OCI-LY7 (cell line): ENCODE data around the gene PSMB10. TPM values are rescaled to one million over a fixed set of nuclear protein-coding genes. Genes with fewer than 3 reads are reported as not detected.

Experiments
- Bru-seq: library from RNA; stranded (reverse); fragments of 400-500 nt; gene quantifications from one replicate; lab custom pipeline; 2021; lab: Mats Ljungman, UMichigan
- BruChase-seq, 2 experiments: library from RNA; stranded (reverse); fragments of 400-500 nt; gene quantifications; one replicate each; lab custom pipeline; 2021; lab: Mats Ljungman, UMichigan
- BruUV-seq: library from RNA; stranded (reverse); fragments of 400-500 nt; replicated peaks from 2 replicates; lab custom pipeline; 2021; lab: Mats Ljungman, UMichigan
- CTCF ChIA-PET: fragments of 300-600 bp; sonication (Branson Sonifier 250); formaldehyde crosslinking; loops from one replicate; lab custom pipeline; 2022; ENCODE audit warnings: antibody characterized with exemption; ENCODE audit not compliant: unreplicated experiment; lab: Charles Lee
- POLR2A ChIA-PET: fragments of 300-600 bp; sonication (Branson Sonifier 250); formaldehyde crosslinking; loops from one replicate; lab custom pipeline; 2022; ENCODE audit warnings: antibody characterized with exemption; lab: Charles Lee
- DNase-seq: peaks from one replicate; pipeline ENCODE4 v3.0.0-alpha.2; 2015; ENCODE audit warnings: low spot score
- H2AFZ ChIP-seq: fragments of 200-600 bp; sonication (generic), shearing (Covaris generic); 2 replicates; pipeline ENCODE4 v1.6.1; 2014; ENCODE audit warnings: mild to moderate bottlenecking, antibody characterized with exemption, low read length, moderate library complexity
- H3K27ac ChIP-seq: fragments of 200-600 bp; sonication (generic); 2 replicates; pipeline ENCODE4 v1.5.1; 2014; ENCODE audit warnings: mixed run types, low read depth, mild to moderate bottlenecking, moderate library complexity, low read length, inconsistent platforms; ENCODE audit not compliant: poor library complexity, severe bottlenecking
- H3K36me3 ChIP-seq: fragments of 200-600 bp; sonication (generic); 2 replicates; pipeline ENCODE4 v1.6.1; 2014; ENCODE audit warnings: mild to moderate bottlenecking, antibody characterized with exemption, low read length, moderate library complexity, mixed read lengths; ENCODE audit not compliant: insufficient read depth
- H3K4me1 ChIP-seq: fragments of 200-600 bp; sonication (generic); 2 replicates; pipeline ENCODE4 v1.5.1; 2014; ENCODE audit warnings: mild to moderate bottlenecking, low read length; ENCODE audit not compliant: insufficient read depth, poor library complexity, severe bottlenecking
- H3K4me2 ChIP-seq: fragments of 200-600 bp; sonication (generic); 2 replicates; pipeline ENCODE4 v1.6.1; 2014; ENCODE audit warnings: mild to moderate bottlenecking, low read length
- H3K4me3 ChIP-seq: fragments of 200-600 bp; sonication (generic); 2 replicates; pipeline ENCODE4 v1.5.1; 2014; ENCODE audit warnings: mild to moderate bottlenecking, low read depth, low read length; ENCODE audit not compliant: poor library complexity, severe bottlenecking
- H3K79me2 ChIP-seq: fragments of 200-600 bp; sonication (generic); 2 replicates; pipeline ENCODE4 v1.6.1; 2016; ENCODE audit warnings: low read depth, mild to moderate bottlenecking, low read length, moderate library complexity, mixed read lengths; ENCODE audit not compliant: insufficient read depth
- H3K9me2 ChIP-seq: fragments of 200-600 bp; sonication (generic); 2 replicates; pipeline ENCODE4 v1.6.1; 2016; ENCODE audit warnings: mild to moderate bottlenecking, low read length, mixed read lengths; ENCODE audit not compliant: insufficient read depth
- H3K9me3 ChIP-seq: fragments of 200-600 bp; sonication (generic); 2 replicates; pipeline ENCODE4 v1.6.1; 2014; ENCODE audit warnings: mild to moderate bottlenecking, mixed run types, low read length, mixed read lengths
- H4K20me1 ChIP-seq: fragments of 200-600 bp; sonication (generic); 2 replicates; pipeline ENCODE4 v1.6.1; 2014; ENCODE audit warnings: mild to moderate bottlenecking, antibody characterized with exemption, low read length, moderate library complexity, mixed read lengths; ENCODE audit not compliant: insufficient read depth
- CTCF ChIP-seq: fragments of 200-600 bp; sonication (generic); conservative IDR thresholded peaks from 2 replicates; pipeline ENCODE4 v1.5.1; 2014; ENCODE audit warnings: mild to moderate bottlenecking, antibody characterized with exemption, low read length, moderate library complexity, mixed read lengths
- EZH2phosphoT487 ChIP-seq: fragments of 200-600 bp; sonication (generic); IDR thresholded peaks from 2 replicates; pipeline ENCODE4 v1.6.1; 2018; ENCODE audit warnings: low read depth, borderline replicate concordance, mild to moderate bottlenecking, mixed run types, antibody characterized with exemption, low read length, moderate library complexity, mixed read lengths
- intact Hi-C: fragments of 100-400 bp; cut with micrococcal nuclease; formaldehyde crosslinking; loops from one replicate; pipeline ENCODE4 v1.10.0; 2022; ENCODE audit not compliant: unreplicated experiment
- long read RNA-seq: library from polyadenylated mRNA; stranded (forward); transcript quantifications from one replicate; pipeline ENCODE4 v2.0.0, GENCODE V29; 2022
- total RNA-seq, 2 experiments: library from RNA; depleted of rRNA in 1 of 2; stranded (reverse); fragments of >200 nt in 1 of 2; shearing (Covaris generic) in 1 of 2; gene quantifications; 2 replicates each; pipeline ENCODE4 v1.2.3, GENCODE V29; 2014 to 2022

The PSMB10 gene
- 179 and 227 TPM in 2 replicates for total RNA-seq (2014; rRNA removed; shearing (Covaris generic))
- total RNA-seq (2022): 89.9 and 98.2 TPM in 2 replicates
- Bru-seq, nascent RNA: percentile 69 among the genes with signal in this experiment
- percentile 66 among the genes with signal in this experiment for BruChase-seq, experiment 1, labeled RNA remaining after a 6-hour chase
- percentile 74 among the genes with signal in this experiment for BruChase-seq, experiment 2, labeled RNA remaining after a 2-hour chase
- long read RNA-seq, transcript PSMB10-201 (8 exons, 1,218 nt): major isoform, 80 of 96 reads
- long read RNA-seq, partial matches to known transcripts: 5 of 96 reads
- long read RNA-seq, other reads (novel, unspliced or antisense): 9 of 96 reads

- TSS peak; percentile 76 for BruUV-seq
- Histone ChIP-seq H3K9me3 (no peaks in the 10 kb centered on the region), H3K4me1 (peaks cover 32% of the 10 kb centered on the region), H3K4me2 (peak within 1 kb of the TSS; percentile 90), H3K9me2 (no peaks in the 10 kb centered on the region), H2AFZ (peak within 1 kb of the TSS; percentile 48; the same call in 1 of the 2 replicates), H3K79me2 (peaks cover 4% of the 10 kb centered on the region; the same call in 1 of the 2 replicates), H4K20me1 (no peaks in the 10 kb centered on the region), H3K36me3 (peaks cover 32% of the 10 kb centered on the region), H3K4me3 (peak within 1 kb of the TSS; percentile 74), H3K27ac (peak within 1 kb of the TSS; percentile 90)
- intact Hi-C loops: loop anchor here (2.0 kb wide), 1 partner anchor 104 kb away; no protein-coding TSS in a partner anchor
- peak; percentile 68 for DNase-seq
- ChIA-PET POLR2A (interaction anchor here (0.5 to 1.2 kb wide), 5 partner anchors 33 to 314 kb away, joined by 3 to 7 read pairs (median 5); partner anchors contain the start of genes RANBP10 and TSNAXIP1), CTCF (interaction anchor here (0.7 kb wide), 1 partner anchor 7 kb away, joined by 3 read pairs; no protein-coding TSS in a partner anchor)
- TF ChIP-seq CTCF (no peak), EZH2phosphoT487 (no peak)
These were observed at the start of gene PSMB10 for GRCh38 chr16:67936124-67936879. Gene PSMB10, minus strand, starts transcription at chr16:67936850. Its CDS starts 101 bp downstream, at chr16:67936749.

- no peaks in the 10 kb centered on the region for H3K9me2 ChIP-seq
- H3K4me1 ChIP-seq: peaks cover 27% of the 10 kb centered on the region
- H3K27ac ChIP-seq: no peak overlapping the region
- intact Hi-C loops: no loop called here
- H3K79me2 ChIP-seq: no peaks in the 10 kb centered on the region
- H3K36me3 ChIP-seq: no peaks in the 10 kb centered on the region
- TF ChIP-seq EZH2phosphoT487 (no peak), CTCF (no peak)
- no peaks in the 10 kb centered on the region for H4K20me1 ChIP-seq
- no peak for DNase-seq
- POLR2A ChIA-PET: interaction anchor here (1.2 kb wide), 1 partner anchor 41 kb away, joined by 4 read pairs; the partner anchor contains the start of genes DDX28 and DUS2
- no TSS peak for BruUV-seq
- no peak overlapping the region for H3K4me3 ChIP-seq
- no peak overlapping the region for H3K4me2 ChIP-seq
- H2AFZ ChIP-seq: no peak overlapping the region
- CTCF ChIA-PET: interaction anchor here (1.0 kb wide), 1 partner anchor 12 kb away, joined by 5 read pairs; no protein-coding TSS in a partner anchor
- H3K9me3 ChIP-seq: no peaks in the 10 kb centered on the region
These were observed 45.5 kb upstream of the PSMB10 start for GRCh38 chr16:67982011-67982696.
